K562 (cell line): ENCODE measurements around the gene RBM19. TPM values are rescaled to one million over a fixed set of nuclear protein-coding genes. Genes with fewer than 3 reads are reported as not detected.
A peak's percentile ranks its signal among the peaks of the same experiment; 100 is the strongest.
"Not testable (repeated sequence)": the region's sequence is repeated elsewhere in the genome, so short reads cannot be mapped to it uniquely, and the experiment has no call there.

ENCODE experiments used
- ATAC-seq: fragments of 200-7000 bp; cut with Tn5 transposase; 3 replicates; pipeline ENCODE4 v1.9.1; 2020; ENCODE audit warnings: moderate library complexity
- BruUV-seq: library from RNA; stranded (reverse); fragments of 400-500 nt; replicated peaks from 2 replicates; lab custom pipeline; 2021; lab: Mats Ljungman, UMichigan
- CTCF ChIA-PET: fragments of 300-600 bp; formaldehyde crosslinking; extraction: SDS; loops from one replicate; lab custom pipeline; 2021; ENCODE audit warnings: low intra/inter-chr PET ratio; lab: Yijun Ruan, JAX
- POLR2A ChIA-PET: fragments of 300-600, 350-650 bp; sonication (Branson Sonifier 250); formaldehyde crosslinking; extraction: SDS; loops from one replicate; lab custom pipeline; 2021; ENCODE audit warnings: antibody characterized with exemption, inconsistent platforms; lab: Yijun Ruan, JAX
- DNase-seq, 4 experiments: peaks; one replicate each; pipeline versions ENCODE4 v3.0.0 to v3.0.0-alpha.2; 2011 to 2018; ENCODE audit warnings: low spot score in 3 of 4, mixed read lengths in 3 of 4; ENCODE audit errors: extremely low read depth in 1 of 4
- FAIRE-seq: peaks from 2 replicates; lab custom pipeline; 2011; peaks lifted over from hg19 to GRCh38; lab: Jason Lieb, UNC
- H2AFZ ChIP-seq: 2 replicates; pipeline ENCODE4 v1.6.0; 2011; ENCODE audit warnings: low read depth, low read length, control low read depth, inconsistent platforms
- H3K27ac ChIP-seq: fragments of 200-600 bp; 3 replicates; pipeline ENCODE4 v1.8.0; 2011; ENCODE audit warnings: low read depth, mild to moderate bottlenecking, control low read depth, inconsistent platforms, low read length, moderate library complexity, mixed read lengths; ENCODE audit errors: extremely low read depth
- H3K27me3 ChIP-seq, 2 experiments: fragments of 300-600 bp in 1 of 2; 2 replicates in 1 of 2; 3 replicates in 1 of 2; pipeline versions ENCODE4 v1.6.0 to v1.8.0; 2011; ENCODE audit warnings: inconsistent platforms in 2 of 2, low read length in 2 of 2, mild to moderate bottlenecking in 1 of 2, mixed read lengths in 1 of 2, moderate library complexity in 1 of 2; ENCODE audit not compliant: control insufficient read depth in 2 of 2, insufficient read depth in 2 of 2
- H3K36me3 ChIP-seq: fragments of 300-600 bp; 3 replicates; pipeline ENCODE4 v1.8.0; 2011; ENCODE audit warnings: mild to moderate bottlenecking, low read length, inconsistent platforms; ENCODE audit not compliant: control insufficient read depth, insufficient read depth
- H3K4me1 ChIP-seq, 2 experiments: fragments of 200-600 bp in 1 of 2; replicated peaks in 1 of 2; 2 replicates in 1 of 2; 3 replicates in 1 of 2; pipeline versions ENCODE4 v1.5.1 to v1.8.0; 2011; ENCODE audit warnings: inconsistent platforms in 2 of 2, low read length in 2 of 2, mild to moderate bottlenecking in 1 of 2, mixed read lengths in 1 of 2, moderate library complexity in 1 of 2; ENCODE audit not compliant: control insufficient read depth in 2 of 2, insufficient read depth in 2 of 2
- H3K4me2 ChIP-seq: 2 replicates; pipeline ENCODE4 v1.6.1; 2011; ENCODE audit warnings: low read length, control low read depth, inconsistent platforms, mixed read lengths; ENCODE audit not compliant: insufficient read depth
- H3K4me3 ChIP-seq: fragments of 200-600 bp; sonication (generic), shearing (Covaris generic); 2 replicates; pipeline ENCODE4 v1.5.1; 2016; ENCODE audit warnings: control low read depth, inconsistent platforms
- H3K79me2 ChIP-seq: fragments of 200-600 bp; 3 replicates; pipeline ENCODE4 v1.8.0; 2011; ENCODE audit warnings: low read length, inconsistent platforms; ENCODE audit not compliant: control insufficient read depth, insufficient read depth
- H3K9ac ChIP-seq, 2 experiments: 2 replicates each; pipeline versions ENCODE4 v1.6.0 to v1.6.1; 2011; ENCODE audit warnings: low read depth in 2 of 2, low read length in 2 of 2, control low read depth in 1 of 2, inconsistent platforms in 1 of 2, mild to moderate bottlenecking in 1 of 2, mixed read lengths in 1 of 2; ENCODE audit not compliant: insufficient read depth in 1 of 2
- H3K9me1 ChIP-seq: one replicate; pipeline ENCODE4 v1.6.0; 2011; ENCODE audit warnings: inconsistent platforms, mild to moderate bottlenecking, low read length, moderate library complexity; ENCODE audit not compliant: control insufficient read depth, insufficient read depth
- H3K9me3 ChIP-seq: replicated peaks from 2 replicates; pipeline ENCODE4 v1.5.1; 2011; ENCODE audit warnings: low read depth, low read length, inconsistent platforms; ENCODE audit not compliant: control insufficient read depth, insufficient read depth
- H4K20me1 ChIP-seq: replicated peaks from 2 replicates; pipeline ENCODE4 v1.6.1; 2011; ENCODE audit warnings: low read length, inconsistent platforms, mixed read lengths; ENCODE audit not compliant: control insufficient read depth, insufficient read depth
- CHAMP1 ChIP-seq: fragments of 450-650 bp; IDR thresholded peaks from 2 replicates; pipeline ENCODE4 v1.6.1; 2016; ENCODE audit warnings: mild to moderate bottlenecking
- FOXK1 ChIP-seq: sonication (generic); formaldehyde crosslinking; IDR thresholded peaks from 2 replicates; pipeline ENCODE4 v1.8.0; 2022; ENCODE audit warnings: missing genetic modification reagents, mild to moderate bottlenecking, borderline replicate concordance
- FUS ChIP-seq: fragments of 200-400 bp; formaldehyde crosslinking; optimal IDR thresholded peaks from 2 replicates; pipeline ENCODE3; 2017; ENCODE audit warnings: low read depth, low read length
- HCFC1 ChIP-seq: IDR thresholded peaks from 2 replicates; pipeline ENCODE4 v1.6.1; 2012; ENCODE audit warnings: low read depth, low read length, improper control_type of control experiment
- HDAC6 ChIP-seq: IDR thresholded peaks from 2 replicates; pipeline ENCODE4 v1.6.1; 2012; ENCODE audit warnings: low read depth, mild to moderate bottlenecking, control low read depth, inconsistent platforms, low read length, moderate library complexity
- HDAC8 ChIP-seq: fragments of 450-650 bp; IDR thresholded peaks from 2 replicates; pipeline ENCODE4 v1.6.1; 2016; ENCODE audit warnings: mild to moderate bottlenecking, missing genetic modification characterization, moderate library complexity, missing compliant biosample characterization
- HNRNPL ChIP-seq: fragments of 200-400 bp; formaldehyde crosslinking; IDR thresholded peaks from 2 replicates; pipeline ENCODE4 v1.6.1; 2017; ENCODE audit warnings: low read depth, mild to moderate bottlenecking, low read length
- TEAD2 ChIP-seq: fragments of 450-650 bp; IDR thresholded peaks from 2 replicates; pipeline ENCODE4 v1.6.1; 2016; ENCODE audit warnings: missing genetic modification characterization, control low read depth, missing compliant biosample characterization
- TSC22D4 ChIP-seq: fragments of 450-650 bp; IDR thresholded peaks from 2 replicates; pipeline ENCODE4 v1.6.1; 2016; ENCODE audit warnings: missing genetic modification characterization, missing biosample characterization, control low read depth
- ZNF224 ChIP-seq: sonication (generic); formaldehyde crosslinking; IDR thresholded peaks from 2 replicates; pipeline ENCODE4 v1.8.0; 2022; ENCODE audit warnings: mild to moderate bottlenecking, missing genetic modification reagents
- ZNF431 ChIP-seq: sonication (generic); formaldehyde crosslinking; IDR thresholded peaks from 2 replicates; pipeline ENCODE4 v1.8.0; 2022; ENCODE audit warnings: mild to moderate bottlenecking, missing genetic modification reagents
- WGBS: fragments of 100-300 bp; shearing (Covaris generic); methylation state at CpG from one replicate; pipeline ENCODE4 v1.1.6; 2016; ENCODE audit warnings: low coverage, mixed read lengths; ENCODE audit not compliant: insufficient coverage; ENCODE audit errors: missing lambda C conversion rate; 5-methylcytosine and 5-hydroxymethylcytosine counted together
- in situ Hi-C: fragments of 300-500 bp; cut with MboI; formaldehyde crosslinking; loops from 4 replicates; pipeline ENCODE4 v1.15.0; 2018; ENCODE audit warnings: inconsistent platforms, mixed read lengths
- intact Hi-C: fragments of 100-400 bp; cut with micrococcal nuclease; formaldehyde crosslinking; loops from 2 replicates; pipeline ENCODE4 v1.14.2; 2022
- polyA plus RNA-seq, 8 experiments: library from polyadenylated mRNA; depleted of rRNA in 4 of 8; stranded (reverse) in 5 of 8; unstranded in 3 of 8; fragments of >200 nt; fragmentation: Nextera tagmentation in 2 of 8; fragmentation: Illumina TruSeq in 1 of 8; extraction: Ambion mirVana in 2 of 8; extraction: Trizol in 1 of 8; gene quantifications; 2 replicates each; pipeline versions ENCODE4 v1.2.1 to v1.2.3, GENCODE V29; 2011 to 2014; ENCODE audit warnings: inconsistent platforms in 1 of 8, missing spikeins in 1 of 8
- total RNA-seq, 7 experiments: library from RNA; depleted of rRNA in 6 of 7; stranded (reverse); fragments of >200 nt in 6 of 7; fragmentation: Illumina TruSeq in 2 of 7; extraction: Trizol in 2 of 7; gene quantifications; 2 replicates each; pipeline versions ENCODE4 v1.2.1 to v1.2.3, GENCODE V29; 2011 to 2021; ENCODE audit warnings: low replicate concordance in 1 of 7

RBM19 gene
- total and polyA plus RNA-seq, 9 of the 15 experiments (the other 6 are each of a cell fraction or from before 2014, with no cell fraction given), result 16.0 to 58.4 (median 37.9) TPM

GRCh38 chr12:113992751-113993150, 26.6 kb upstream of the RBM19 start:
- CTCF ChIA-PET, result not testable (repeated sequence)
- 3% methylated on average over 4 of the region's 4 CpGs for WGBS
- in situ Hi-C loops, result loop anchor here (25.0 kb wide), 2 partner anchors 1770 to 1945 kb away; no protein-coding TSS in a partner anchor

GRCh38 chr12:113991224-113992044, 25.3 kb upstream of the RBM19 start:
- Histone ChIP-seq H3K4me3 (no peak overlapping the region), H3K9ac (no peak overlapping the region), H3K9me1 (no peaks in the 10 kb centered on the region), H3K4me1 (no peaks in the 10 kb centered on the region), H4K20me1 (no peaks in the 10 kb centered on the region; the same call in 1 of the 2 replicates), H2AFZ (no peak overlapping the region), H3K27me3 (peaks cover 0 to 11% of the 10 kb centered on the region in 2 experiments; a peak in 2 of 5 replicates), H3K79me2 (no peaks in the 10 kb centered on the region), H3K4me2 (no peak overlapping the region), H3K9me3 (0 out of 2 replicates have a peak, but pooled peaks cover 1% of the 10 kb centered on the region), H3K27ac (no peak overlapping the region), H3K36me3 (no peaks in the 10 kb centered on the region)
- BruUV-seq, result no TSS peak
- in situ Hi-C loops (loop anchor here (25.0 kb wide), 2 partner anchors 1771 to 1946 kb away; no protein-coding TSS in a partner anchor), intact Hi-C loops (no loop called here)
- ChIA-PET POLR2A (no interaction called here), CTCF (no interaction called here)
- 0% methylated on average over 6 of the region's 6 CpGs for WGBS
- ATAC-seq (no peak), FAIRE-seq (no peak), DNase-seq (no peak)
- TF ChIP-seq HCFC1 (no peak), TSC22D4 (tag) (no peak), HDAC6 (no peak), TEAD2 (tag) (no peak), HDAC8 (tag) (no peak), ZNF224 (no peak), FOXK1 (CRISPR knock-in tag) (no peak), FUS (no peak), HNRNPL (no peak), CHAMP1 (no peak)

More at GRCh38 chr12:113992751-113993150, 26.6 kb upstream of the RBM19 start:
- H2AFZ ChIP-seq, BruUV-seq, intact Hi-C loops, H3K79me2 ChIP-seq, POLR2A ChIA-PET, H3K4me1 ChIP-seq, H3K36me3 ChIP-seq, H3K9me1 ChIP-seq, DNase-seq, FAIRE-seq, H3K9me3 ChIP-seq, H3K27ac ChIP-seq, H3K4me2 ChIP-seq, ATAC-seq, H4K20me1 ChIP-seq, H3K4me3 ChIP-seq, H3K9ac ChIP-seq: not testable (repeated sequence)
- peaks cover 0 to 11% of the 10 kb centered on the region in 2 experiments; a peak in 2 of 5 replicates for H3K27me3 ChIP-seq
- TF ChIP-seq ZNF431 (CRISPR knock-in tag), result 0 out of 2 replicates have a peak, but pooled peaks have one; percentile 49
